Measurements from ENCODE around the gene MYO1H.

MYO1H gene

DNA sequence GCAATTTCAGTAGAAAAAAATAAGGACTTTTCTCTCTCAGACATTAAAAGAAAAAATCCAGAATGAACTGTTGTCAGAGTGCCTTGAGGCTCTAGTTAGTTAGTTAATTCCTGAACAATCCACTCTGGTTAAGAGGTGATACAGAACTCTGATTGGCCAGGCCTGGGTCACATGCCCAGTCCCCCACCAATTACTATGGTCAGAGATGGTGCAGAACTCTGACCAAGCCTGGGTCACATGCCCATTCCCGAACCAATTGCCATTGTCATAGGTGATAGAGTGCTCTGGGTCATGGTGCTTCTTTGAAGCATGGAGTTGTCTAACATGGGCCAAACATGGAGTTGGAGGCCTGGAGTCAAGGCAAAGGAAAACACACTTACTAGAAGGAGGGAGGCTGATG is 11.1 kb upstream of the MYO1H start:
- no peak for DNase-seq (ENCODE audit: low read depth in 1 of 2, low spot score in 1 of 2)

DNA sequence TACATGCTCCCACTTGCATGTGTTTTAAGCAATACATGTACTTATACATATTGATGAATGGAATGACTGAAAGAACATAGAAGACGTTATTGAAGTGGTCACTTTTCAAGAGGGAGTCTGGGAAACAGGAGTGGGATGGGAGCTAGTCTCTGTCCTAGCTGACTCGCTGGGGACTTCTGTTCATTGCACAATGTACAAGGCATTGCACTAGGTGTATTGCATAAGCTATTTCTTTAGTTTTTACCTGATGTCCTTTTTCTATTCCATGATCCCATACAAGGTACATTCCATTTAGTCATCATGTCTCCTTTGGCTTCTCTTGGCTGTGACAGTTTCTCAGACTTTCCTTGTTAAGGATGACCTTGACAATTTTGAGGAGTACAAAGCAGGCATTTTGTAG is 4.0 kb upstream of the MYO1H start:
- no peak for DNase-seq (ENCODE audit: low read depth in 1 of 2, low spot score in 1 of 2)

DNA sequence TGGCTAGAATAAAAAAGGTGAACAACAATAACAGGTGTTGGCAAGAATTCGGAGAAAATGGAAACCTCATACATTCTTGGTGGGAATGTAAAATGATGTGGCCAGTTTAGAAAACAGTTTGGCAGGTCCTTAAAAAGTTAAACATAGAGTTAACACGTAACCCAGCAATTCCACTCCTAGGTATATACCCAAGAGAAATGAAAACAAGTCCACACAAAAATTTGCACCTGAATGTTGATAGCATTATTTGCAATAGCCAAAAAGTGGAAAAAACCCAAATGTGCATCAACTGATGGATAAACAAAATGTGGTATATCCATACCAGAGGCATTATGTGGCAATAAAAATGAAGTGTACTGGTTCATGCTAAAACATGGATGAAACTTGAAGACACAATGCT is 2.3 kb upstream of the MYO1H start:
- DNase-seq (ENCODE audit: low read depth in 1 of 2, low spot score in 1 of 2), result no peak

DNA sequence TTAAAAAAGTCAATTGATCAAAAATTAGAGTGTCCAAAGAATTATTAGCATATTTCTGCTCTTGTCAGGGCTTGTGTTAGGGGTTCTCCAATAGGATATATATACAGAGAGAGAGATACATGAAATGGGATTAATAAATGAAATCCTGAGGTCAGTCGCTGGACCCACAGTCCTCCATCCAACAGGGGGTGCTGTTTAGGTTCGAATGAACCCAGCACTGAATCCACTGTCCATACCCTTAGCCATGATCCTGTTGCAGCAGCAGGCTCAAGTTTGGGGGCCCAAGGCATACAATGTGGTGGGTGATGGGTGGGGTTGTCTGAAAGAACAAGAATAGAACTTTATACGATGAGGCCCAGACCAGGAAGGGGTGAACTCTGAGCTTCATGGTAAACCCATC is 780 bp upstream of the MYO1H start:
- DNase-seq (ENCODE audit: low read depth in 1 of 2, low spot score in 1 of 2), result no peak

DNA sequence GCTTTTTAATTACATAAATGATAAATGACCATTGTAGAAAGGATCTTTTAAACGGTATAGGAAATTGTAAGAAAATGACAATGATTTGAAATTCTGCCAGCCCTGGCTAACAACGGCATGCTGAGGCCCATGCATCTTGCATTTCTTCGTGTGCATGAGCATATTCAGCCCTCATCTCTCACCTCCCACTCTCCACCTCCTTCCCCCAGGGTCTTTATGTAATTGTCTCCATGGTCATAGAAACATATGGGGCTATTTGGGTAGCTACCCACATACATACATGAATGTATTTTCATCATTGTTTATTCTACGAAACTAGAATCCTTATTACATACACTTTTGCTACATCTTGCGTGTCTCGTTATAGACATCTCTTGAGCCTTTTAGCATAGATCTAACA is 4.5 kb downstream of the MYO1H start:
- DNase-seq (ENCODE audit: low read depth in 1 of 2, low spot score in 1 of 2), result no peak

DNA sequence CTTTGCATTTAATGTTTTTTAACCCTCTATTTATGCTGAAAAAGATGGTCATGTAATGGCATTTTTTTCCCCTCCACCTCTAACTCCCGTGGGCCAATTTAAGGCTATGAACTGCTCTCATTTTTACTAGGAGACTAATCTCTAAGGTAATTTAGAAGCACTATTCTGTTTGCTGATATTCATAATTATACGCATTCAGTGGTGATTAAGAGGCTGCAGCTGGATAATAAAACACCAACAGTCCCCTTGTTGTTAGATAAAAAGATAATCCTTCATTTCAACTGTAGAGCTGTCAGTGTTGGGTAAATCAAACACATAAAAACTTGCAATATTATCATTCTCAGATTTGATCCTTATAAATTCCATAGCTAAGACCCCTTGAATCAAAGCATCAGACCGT is 8.9 kb downstream of the MYO1H start:
- DNase-seq (ENCODE audit: low read depth in 1 of 2, low spot score in 1 of 2), result no peak

DNA sequence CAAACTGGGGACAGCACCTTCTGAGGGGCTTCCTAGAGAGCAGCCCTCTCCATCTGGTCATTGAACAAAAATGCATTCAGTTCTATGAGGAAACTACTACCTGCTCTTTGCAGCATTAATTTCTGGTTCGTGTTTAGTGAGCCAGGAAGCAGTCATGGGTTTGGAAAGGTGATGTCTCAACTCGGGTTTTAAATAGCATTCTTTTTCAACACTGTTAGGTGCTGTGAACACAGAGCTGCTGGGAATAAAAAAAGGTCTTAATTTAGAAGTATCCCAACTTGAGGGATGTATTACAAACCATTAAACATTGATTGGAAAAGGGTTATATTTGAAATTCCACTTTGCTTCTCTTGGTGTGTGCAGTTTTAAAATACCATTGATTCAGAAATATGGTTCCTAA is 9.3 kb downstream of the MYO1H start:
- no peak for DNase-seq (ENCODE audit: low read depth in 1 of 2, low spot score in 1 of 2)

DNA sequence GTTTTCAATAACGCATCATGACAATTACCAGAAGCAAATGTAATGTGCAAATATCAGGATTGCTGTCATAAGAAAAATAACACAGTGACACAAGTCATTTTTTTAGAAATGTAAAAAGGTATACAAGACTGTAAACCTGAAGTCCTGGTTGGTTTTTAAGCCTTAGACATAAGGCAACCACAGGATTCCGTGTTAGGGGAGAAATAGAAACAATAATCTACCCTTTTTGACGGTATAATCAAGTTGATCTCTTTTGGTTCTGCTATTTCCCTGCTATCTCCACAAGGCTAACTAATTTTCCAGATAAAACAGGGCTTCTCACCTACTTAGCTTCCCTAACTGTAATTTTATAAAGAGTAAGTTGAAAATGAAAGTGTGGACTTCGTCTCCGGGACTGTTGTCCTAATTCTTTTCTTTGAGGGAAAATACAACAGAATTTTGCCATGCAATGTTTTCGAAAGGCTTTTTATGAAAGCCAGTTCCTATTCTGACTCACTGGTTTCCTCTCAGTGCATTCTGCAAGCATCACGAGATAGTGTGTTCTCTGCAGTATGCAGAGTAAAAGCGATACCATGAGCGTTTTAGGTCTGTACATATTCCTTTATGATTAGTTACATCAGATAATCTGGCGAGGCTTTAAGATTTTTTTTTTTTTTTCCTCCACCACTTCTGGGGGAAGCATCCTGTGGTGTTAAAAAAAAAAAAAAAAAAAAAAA is 10.6 kb downstream of the MYO1H start:
- no peak for DNase-seq (ENCODE audit: low read depth in 1 of 2, low spot score in 1 of 2)

DNA sequence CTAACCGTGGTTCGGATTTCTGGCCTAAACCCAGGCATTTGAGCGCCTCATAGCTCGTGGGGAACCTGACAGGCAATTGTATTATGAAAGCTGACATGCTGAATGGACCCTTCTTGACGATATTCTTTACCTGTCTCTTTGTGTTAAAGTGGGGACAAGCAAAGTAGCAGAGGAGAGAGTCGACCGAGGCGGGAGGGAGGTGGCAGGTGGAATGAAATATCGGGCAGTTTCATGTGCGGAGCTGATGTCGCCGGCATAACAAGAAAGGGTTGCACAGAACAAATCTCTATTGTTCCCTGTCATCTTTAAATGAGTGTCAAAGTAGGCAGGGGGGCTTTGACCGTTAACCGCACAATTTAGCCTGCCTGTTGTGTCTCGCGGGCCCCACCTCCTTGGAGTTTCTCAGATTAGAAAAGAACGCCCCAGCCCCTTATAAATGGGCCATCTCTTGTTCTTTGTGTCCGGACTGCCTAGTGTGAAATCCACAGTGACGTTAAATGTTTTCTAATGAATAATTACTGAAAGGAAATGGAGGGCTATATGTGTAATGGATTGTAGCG is 11.5 kb downstream of the MYO1H start:
- no peak for DNase-seq (ENCODE audit: low read depth in 1 of 2, low spot score in 1 of 2)

DNA sequence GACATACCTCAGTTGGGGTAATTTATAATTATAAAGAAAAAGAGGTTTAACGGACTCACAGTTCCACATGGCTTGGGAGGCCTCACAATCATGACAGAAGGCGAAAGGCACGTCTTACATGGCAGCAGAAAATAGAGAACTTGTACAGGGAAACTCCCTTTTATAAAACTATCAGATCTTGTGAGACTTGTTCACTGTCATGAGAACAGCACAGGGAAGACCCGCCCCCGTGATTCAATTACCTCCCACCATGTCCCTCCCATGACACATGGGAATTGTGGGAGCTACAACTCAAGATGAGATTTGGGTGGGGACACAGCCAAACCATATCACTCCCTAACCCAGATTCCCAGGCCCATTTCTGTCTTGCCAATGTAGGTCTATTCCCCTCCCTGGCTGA is 22.1 kb downstream of the MYO1H start:
- DNase-seq (ENCODE audit: low read depth in 1 of 2, low spot score in 1 of 2), result no peak

DNA sequence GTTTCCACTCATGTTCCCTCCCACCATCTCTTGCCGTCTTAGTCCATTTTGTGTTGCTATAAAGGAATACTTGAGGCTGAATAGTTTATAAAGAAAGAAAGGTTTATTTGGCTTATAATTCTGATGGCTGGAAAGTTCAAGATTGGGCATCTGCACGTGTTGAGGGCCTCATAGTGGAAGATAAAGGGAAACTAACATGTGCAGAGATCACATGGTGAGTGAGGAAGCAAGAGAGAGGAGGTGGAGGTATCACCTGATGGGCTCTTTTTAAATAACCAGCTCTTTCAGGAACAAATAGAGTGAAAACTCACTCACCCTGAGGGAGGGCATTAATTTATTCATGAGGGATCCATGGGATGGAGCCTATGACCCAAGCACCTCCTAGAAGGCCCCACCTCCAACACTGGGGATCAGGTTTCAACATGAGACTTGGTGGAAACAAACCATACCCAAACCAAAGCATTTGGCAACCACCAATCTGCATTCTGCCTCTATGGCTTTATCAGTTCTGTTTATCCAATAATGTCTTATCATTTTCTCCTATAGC is 29.5 kb downstream of the MYO1H start:
- DNase-seq (ENCODE audit: low read depth in 1 of 2, low spot score in 1 of 2), result no peak

DNA sequence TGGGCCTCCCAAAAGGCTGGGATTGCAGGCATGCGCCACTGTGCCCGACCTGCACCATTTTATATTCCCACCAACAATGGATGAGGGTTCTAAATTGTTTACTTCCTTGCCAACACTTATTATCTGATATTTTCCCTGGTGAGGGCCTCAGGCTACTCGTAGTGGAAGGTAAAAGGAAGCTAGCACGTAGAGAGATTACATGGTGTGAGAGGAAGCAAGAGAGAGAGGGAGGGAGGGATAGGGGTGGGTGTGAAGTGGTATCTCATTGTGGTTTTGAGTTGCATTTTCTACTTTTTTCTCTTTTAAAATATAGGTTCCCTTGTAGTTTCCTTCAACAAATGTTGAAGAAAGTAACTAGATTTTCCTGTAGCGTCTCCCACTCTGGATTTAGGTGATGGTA is 30.9 kb downstream of the MYO1H start:
- DNase-seq (ENCODE audit: low read depth in 1 of 2, low spot score in 1 of 2), result no peak

DNA sequence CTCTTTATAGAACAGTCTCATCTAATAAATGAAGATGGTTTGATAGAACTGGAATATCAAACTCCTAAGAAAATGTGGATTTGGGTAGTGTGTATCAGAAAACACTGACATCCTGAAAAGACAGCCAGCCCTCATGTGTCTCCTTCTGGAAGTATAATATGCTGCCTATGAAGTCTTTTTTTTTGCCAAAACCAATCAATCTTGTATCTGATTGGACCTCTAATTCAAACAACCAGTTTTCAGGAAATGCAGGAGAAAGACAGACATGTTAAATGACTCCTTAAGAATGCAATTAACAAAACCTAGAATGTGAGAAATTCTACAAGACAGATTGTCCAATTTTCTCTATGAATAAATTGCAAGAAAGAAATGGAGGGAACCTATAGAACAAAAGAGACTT is 34.3 kb downstream of the MYO1H start:
- no peak for DNase-seq (ENCODE audit: low read depth in 1 of 2, low spot score in 1 of 2)

DNA sequence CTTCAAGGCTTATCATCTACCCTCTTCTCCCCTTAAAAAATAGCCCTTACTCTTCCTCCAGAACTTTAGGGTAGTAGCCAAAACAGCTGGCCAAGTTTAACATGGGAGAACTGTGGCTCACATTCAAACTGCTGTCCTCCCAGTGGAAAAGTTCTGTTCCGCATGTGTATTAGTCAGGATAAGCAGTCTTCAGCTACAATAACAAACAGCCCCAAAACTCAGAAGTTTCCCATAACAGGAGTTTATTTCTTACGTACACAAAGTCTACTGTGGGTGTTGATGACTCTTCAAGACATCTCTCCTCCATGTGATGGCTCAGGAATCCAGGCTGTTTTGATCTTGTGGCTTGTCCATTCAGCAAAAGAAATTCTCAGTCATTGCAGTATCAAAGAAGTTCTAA is 35.5 kb downstream of the MYO1H start:
- no peak for DNase-seq (ENCODE audit: low read depth in 1 of 2, low spot score in 1 of 2)

DNA sequence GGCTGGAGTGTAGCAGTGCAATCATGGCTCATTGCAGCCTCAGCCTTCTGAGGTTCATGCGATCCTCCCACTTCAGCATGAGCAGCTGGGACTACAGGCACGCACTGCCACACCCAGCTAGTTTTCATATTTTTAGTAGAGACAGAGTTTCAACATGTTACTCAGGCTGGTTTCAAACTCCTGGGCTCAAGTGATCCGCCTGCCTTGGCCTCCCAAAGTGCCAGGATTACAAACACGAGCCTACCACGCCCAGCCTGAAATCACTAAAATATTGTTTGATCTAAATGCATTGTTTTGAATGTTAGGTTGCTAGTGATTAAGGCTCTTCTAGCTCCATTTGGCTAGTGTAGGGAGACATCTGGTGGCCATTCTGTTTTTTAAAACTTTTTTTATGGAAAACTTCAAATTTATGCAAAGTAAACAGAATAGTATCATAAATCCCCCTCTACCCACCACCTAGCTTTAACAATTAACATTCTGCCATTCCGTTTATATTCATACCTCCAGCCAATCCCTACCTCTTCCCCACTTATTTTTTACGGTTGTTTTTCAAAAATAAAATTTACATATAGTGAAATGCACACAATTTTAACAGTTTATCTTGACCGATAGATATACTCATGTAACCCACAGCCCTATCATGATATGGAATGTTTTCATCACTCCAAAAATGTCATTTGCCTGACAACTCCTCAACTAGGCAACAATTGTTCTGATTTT is 37.8 kb downstream of the MYO1H start:
- no peak for DNase-seq (ENCODE audit: low read depth in 1 of 2, low spot score in 1 of 2)

DNA sequence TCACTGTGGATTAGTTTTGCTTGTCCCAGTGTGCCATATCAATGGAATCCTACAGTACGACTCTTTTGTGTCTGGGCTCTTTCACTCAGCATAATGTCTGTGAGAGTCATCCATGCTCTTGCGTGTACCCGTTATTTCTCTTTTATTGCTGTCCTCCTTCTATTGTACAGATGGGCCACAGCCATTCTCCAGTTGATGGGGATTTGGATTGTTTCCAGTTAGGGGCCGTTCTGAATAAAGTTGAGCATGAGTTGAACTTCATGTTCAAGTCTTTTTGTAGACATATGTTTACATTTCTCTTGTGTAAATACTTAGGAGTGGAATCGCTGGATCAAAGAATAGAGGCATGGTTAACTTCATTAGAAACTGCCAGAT is 38.3 kb downstream of the MYO1H start:
- no peak for DNase-seq (ENCODE audit: low read depth in 1 of 2, low spot score in 1 of 2)

DNA sequence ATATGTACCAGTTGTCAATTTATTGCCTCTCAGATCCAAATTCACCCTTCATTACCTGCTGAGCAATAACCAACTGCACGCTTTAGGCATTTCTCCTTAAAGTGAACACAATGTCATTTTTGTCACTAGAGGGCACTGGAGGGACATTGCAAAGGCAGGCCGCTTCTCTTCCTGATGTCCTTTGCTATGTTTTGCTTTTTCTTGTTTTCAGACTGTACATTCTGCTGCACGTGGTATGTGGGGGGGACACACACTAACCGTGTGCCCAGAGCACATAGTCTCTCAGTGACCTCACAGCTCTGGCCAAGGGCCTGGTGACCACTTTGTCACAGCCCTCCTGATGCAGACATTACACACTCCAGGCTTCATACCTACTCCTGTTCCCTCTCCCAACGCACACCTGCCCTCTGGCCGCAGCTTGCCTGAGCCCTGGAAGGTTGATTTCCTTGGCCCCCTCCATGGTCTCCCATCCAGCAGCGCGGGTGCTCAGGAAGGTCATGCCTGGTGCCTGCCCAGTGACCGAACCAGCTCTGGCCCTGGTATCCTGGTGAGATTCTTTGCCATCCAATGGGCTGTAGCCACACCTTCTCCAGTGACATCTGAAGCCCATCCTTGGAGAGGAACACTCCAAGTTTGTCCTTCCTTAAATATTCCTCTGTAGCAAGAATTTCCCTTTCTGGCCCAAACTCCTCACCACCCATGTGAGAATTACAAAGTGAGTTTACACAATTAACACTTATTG is 39.9 kb downstream of the MYO1H start:
- DNase-seq (ENCODE audit: low read depth in 1 of 2, low spot score in 1 of 2), result no peak

DNA sequence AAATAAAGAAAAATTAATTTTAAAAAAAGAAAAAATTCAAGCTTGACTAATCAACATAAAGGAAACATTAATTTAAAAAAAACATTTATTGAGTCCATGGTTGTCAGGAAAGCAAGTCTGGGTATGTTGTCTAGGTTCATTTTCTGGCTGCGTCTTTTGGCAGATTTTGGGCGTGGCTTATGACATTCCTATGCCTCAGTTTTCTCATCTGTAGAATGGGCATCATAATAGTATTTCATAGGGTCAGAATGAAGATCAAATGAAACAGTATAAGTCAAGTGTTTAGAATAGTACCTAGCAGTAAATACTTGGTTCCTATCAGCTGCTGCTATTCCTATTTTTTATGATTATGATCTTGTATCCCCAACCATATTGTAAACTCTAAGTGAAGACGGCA is 40.5 kb downstream of the MYO1H start:
- DNase-seq (ENCODE audit: low read depth in 1 of 2, low spot score in 1 of 2), result no peak

DNA sequence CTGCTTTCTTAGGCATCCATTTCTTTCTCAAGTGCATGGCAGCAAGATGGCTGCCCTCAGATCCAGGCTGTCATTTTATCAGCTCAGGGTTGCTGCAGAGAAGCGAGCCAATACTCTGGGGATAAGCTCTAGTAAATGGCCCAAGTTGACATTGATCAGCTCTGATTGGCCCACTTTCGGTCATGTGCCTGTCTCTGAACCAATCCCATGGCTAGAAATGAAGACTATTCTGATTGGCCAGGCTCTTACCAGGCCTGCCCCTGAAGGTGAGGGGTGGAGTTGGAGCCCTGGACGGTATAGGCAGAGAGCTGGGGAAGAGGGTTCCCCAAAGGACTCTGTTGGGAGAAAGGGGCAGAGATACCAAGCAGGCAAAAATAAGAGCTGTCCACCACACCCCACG is 41.4 kb downstream of the MYO1H start:
- DNase-seq (ENCODE audit: low read depth in 1 of 2, low spot score in 1 of 2), result no peak

DNA sequence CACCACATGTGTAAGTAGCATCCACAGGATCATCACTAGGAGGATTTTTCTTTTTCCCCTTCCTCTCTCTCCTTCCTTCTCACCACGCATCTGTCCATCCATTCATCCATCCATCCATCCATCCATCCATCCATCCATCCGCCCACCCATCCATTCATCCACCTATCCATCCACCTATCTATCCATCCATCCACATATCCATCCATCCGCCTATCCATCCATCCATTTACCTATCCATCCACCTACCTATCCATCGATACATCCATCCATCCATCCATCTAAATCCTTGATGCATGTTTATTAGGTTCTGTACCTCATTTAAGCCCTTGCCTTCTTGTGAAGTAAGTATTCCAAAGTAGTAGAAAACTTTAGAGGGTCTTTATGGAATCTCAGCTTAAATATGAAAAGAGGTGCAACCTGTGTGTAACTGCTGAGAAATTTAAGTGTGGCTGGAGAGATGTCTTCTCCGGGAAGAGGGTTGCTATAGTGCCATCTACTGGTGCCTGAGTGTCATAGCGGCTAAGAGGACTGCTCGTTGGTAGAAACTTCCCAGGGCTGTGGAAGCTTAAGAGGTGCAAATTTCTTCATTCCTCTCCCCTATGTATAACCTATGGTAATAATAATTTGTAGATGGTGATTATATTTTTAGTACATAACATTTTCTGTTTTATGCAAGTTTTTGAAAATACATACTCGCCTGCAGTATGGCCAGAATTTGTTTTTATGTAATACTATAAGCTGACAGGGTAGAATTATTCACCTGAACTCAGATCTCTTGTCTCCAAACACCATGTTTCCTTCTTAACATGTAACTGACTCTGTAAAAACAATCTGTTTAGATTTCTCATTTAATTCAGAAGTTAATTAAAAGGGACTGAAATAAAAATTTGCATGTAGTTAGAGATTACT is 46.0 kb downstream of the MYO1H start:
- no peak for DNase-seq (ENCODE audit: low read depth in 1 of 2, low spot score in 1 of 2)

DNA sequence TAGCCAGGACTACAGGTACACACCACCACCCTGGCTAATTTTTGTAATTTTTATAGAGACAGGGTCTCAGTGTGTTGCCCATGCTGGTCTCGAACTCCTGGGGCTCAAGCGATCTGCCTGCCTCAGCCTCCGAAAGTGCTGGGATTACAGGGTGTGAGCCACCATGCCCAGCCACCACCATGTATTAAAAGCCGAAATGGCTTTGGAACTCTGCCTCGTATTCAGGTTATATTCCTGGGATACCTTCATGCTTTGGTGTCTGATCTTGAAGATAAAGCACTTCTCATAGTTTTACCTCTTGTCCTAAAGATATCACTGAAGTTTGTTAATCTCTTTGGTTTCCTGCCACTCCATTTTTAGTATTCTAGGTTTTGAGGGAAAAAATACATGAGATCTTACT is 47.2 kb downstream of the MYO1H start:
- no peak for DNase-seq (ENCODE audit: low read depth in 1 of 2, low spot score in 1 of 2)
